ENCODE data around the gene ADAM33.

DNA sequence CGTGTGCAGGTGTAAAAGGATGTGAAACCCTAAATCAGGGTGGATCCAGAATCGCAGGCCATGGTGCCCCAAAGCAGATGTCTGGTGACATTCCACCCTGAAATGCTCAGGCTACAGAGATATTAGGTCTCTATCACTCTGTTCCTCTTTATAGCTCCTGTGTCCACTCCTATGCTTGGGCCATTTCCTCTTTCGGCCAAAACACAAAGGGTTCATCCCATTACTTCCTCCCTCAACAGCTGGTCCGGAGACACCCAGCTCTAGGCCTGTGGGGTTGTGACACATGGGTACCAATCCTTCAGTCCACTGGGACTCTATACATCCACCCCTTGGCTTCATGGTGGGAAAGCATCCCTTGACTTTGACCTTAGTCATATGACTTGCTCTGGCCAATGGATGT lies 32.3 kb upstream of the ADAM33 start:
- TF ChIP-seq SP1 (IDR thresholded peaks at IDR 0.05) (no peak), FOXA1 (IDR thresholded peaks at IDR 0.05) (no peak), FOXK2 (IDR thresholded peaks at IDR 0.05) (no peak), SUZ12 (IDR thresholded peaks at IDR 0.05) (no peak), BHLHE40 (IDR thresholded peaks at IDR 0.05; ENCODE audit: borderline replicate concordance) (no peak), L3MBTL2 (conservative IDR thresholded peaks at IDR 0.05) (no peak), NFRKB (IDR thresholded peaks at IDR 0.05) (no peak), FOXM1 (IDR thresholded peaks at IDR 0.05; ENCODE audit: borderline replicate concordance) (no peak), ARNT (IDR thresholded peaks at IDR 0.05) (no peak), HDGF (IDR thresholded peaks at IDR 0.05; ENCODE audit: borderline replicate concordance) (no peak), CTBP1 (IDR thresholded peaks at IDR 0.05; ENCODE audit: borderline replicate concordance) (no peak), ELF4 (IDR thresholded peaks at IDR 0.05) (no peak)

Data from HEK293T (cell line).